NCI-H460 (cell line): ENCODE data around the gene DGAT2L6. TPM values are rescaled to one million over a fixed set of nuclear protein-coding genes. Genes with fewer than 3 reads are reported as not detected.
"Not testable (repeated sequence)": the region's sequence is repeated elsewhere in the genome, so short reads cannot be mapped to it uniquely, and the experiment has no call there.

ENCODE experiments used
- DNase-seq: peaks from one replicate; pipeline ENCODE4 v3.0.0-alpha.2; 2016; ENCODE audit warnings: low read depth; ENCODE audit errors: extremely low read depth
- total RNA-seq: library from RNA; depleted of rRNA; stranded (reverse); fragments of >200 nt; shearing (Covaris generic); gene quantifications from 2 replicates; pipeline ENCODE4 v1.2.3, GENCODE V29; 2014

The DGAT2L6 gene
- total RNA-seq, 1 experiment from 2014 or later, result not detected

GRCh38 chrX:70196961-70197720 is 19.9 kb downstream of the DGAT2L6 start:
- DNase-seq, result peak; percentile 62

- DNase-seq, result no peak
Measured at GRCh38 chrX:70201732-70202131, 24.4 kb downstream of the DGAT2L6 start.

GRCh38 chrX:70208479-70208878 is 31.2 kb downstream of the DGAT2L6 start:
- DNase-seq, result no peak

- DNase-seq, result not testable (repeated sequence)
Measured at GRCh38 chrX:70209570-70209969, 32.3 kb downstream of the DGAT2L6 start.

- peak; percentile 60 for DNase-seq
Measured at GRCh38 chrX:70219938-70220764, 42.9 kb downstream of the DGAT2L6 start.

- no peak for DNase-seq
Measured at GRCh38 chrX:70226048-70226447, 48.8 kb downstream of the DGAT2L6 start.

- DNase-seq, result no peak
Measured at GRCh38 chrX:70226687-70227086, 49.4 kb downstream of the DGAT2L6 start.

- no peak for DNase-seq
Measured at GRCh38 chrX:70231666-70232065, 54.4 kb downstream of the DGAT2L6 start.

- no peak for DNase-seq
Measured at GRCh38 chrX:70234355-70234754, 57.1 kb downstream of the DGAT2L6 start, which contains the start of gene AWAT1. TSS of gene AWAT1 (plus strand) at chrX:70234655. CDS start at chrX:70234696, 41 bp downstream.

GRCh38 chrX:70240751-70241150 is 63.5 kb downstream of the DGAT2L6 start:
- DNase-seq, result no peak

GRCh38 chrX:70241501-70241900 is 64.2 kb downstream of the DGAT2L6 start:
- no peak for DNase-seq

- not testable (repeated sequence) for DNase-seq
Measured at GRCh38 chrX:70243601-70244000, 66.3 kb downstream of the DGAT2L6 start.

GRCh38 chrX:70244881-70245280 is 67.6 kb downstream of the DGAT2L6 start:
- no peak for DNase-seq

- DNase-seq, result no peak
Measured at GRCh38 chrX:70247252-70247651, 70.0 kb downstream of the DGAT2L6 start.

GRCh38 chrX:70252491-70252890 is 75.2 kb downstream of the DGAT2L6 start:
- no peak for DNase-seq

GRCh38 chrX:70253377-70254062 is 76.2 kb downstream of the DGAT2L6 start:
- DNase-seq, result no peak

- no peak for DNase-seq
Measured at GRCh38 chrX:70254063-70254400, 76.7 kb downstream of the DGAT2L6 start.

- DNase-seq, result no peak
Measured at GRCh38 chrX:70254909-70255308, 77.6 kb downstream of the DGAT2L6 start.
